Dermis microvascular lymphatic vessel endothelial cell (primary cell): Measurements from ENCODE around the gene EHD1. TPM values are rescaled to one million over a fixed set of nuclear protein-coding genes. Genes with fewer than 3 reads are reported as not detected.

Experiments used
- total RNA-seq: library from RNA; depleted of rRNA; stranded (reverse); fragments of >200 nt; gene quantifications from 2 replicates; pipeline ENCODE4 v1.2.1, GENCODE V29; 2014

Gene EHD1
- total RNA-seq, 1 donor from 2014 or later: 30.3 TPM

Other genes starting within 250 kb of the EHD1 start
- gene NRXN2, start 155.4 kb downstream of the EHD1 start, total RNA-seq: not detected in 2 replicates
- 1.8 and 2.7 TPM in 2 replicates for gene RASGRP2, start 134.5 kb downstream of the EHD1 start, total RNA-seq
- 0.13 TPM in 2 replicates for gene PYGM, start 118.6 kb downstream of the EHD1 start, total RNA-seq
- gene SF1, start 100.1 kb downstream of the EHD1 start, total RNA-seq: 44.4 and 76.6 TPM in 2 replicates
- gene MAP4K2, start 75.4 kb downstream of the EHD1 start, total RNA-seq: 34.4 and 50.7 TPM in 2 replicates
- gene MEN1, start 68.1 kb downstream of the EHD1 start, total RNA-seq: 10.8 and 21.1 TPM in 2 replicates
- 0.13 and 0.38 TPM in 2 replicates for gene CDC42BPG, start 34.0 kb downstream of the EHD1 start, total RNA-seq
- gene ATG2A, start 38.6 kb upstream of the EHD1 start, total RNA-seq: 7.2 and 13.5 TPM in 2 replicates
- gene PPP2R5B, start 46.1 kb upstream of the EHD1 start, total RNA-seq: 6.0 and 11.1 TPM in 2 replicates
- not detected in 2 replicates for gene GPHA2, start 57.3 kb upstream of the EHD1 start, total RNA-seq
- not detected in 2 replicates for gene MAJIN, start 93.5 kb upstream of the EHD1 start, total RNA-seq
- 0.39 and 0.63 TPM in 2 replicates for gene BATF2, start 118.3 kb upstream of the EHD1 start, total RNA-seq
- gene ARL2, start 135.5 kb upstream of the EHD1 start, total RNA-seq: 107 and 142 TPM in 2 replicates
- 7.7 and 10.1 TPM in 2 replicates for gene SNX15, start 148.8 kb upstream of the EHD1 start, total RNA-seq
- gene SAC3D1, start 162.6 kb upstream of the EHD1 start, total RNA-seq: 7.6 and 8.5 TPM in 2 replicates
- 15.1 and 16.6 TPM in 2 replicates for gene NAALADL1, start 179.9 kb upstream of the EHD1 start, total RNA-seq
- gene CDCA5, start 205.4 kb upstream of the EHD1 start, total RNA-seq: 3.9 and 7.6 TPM in 2 replicates
- gene ZFPL1, start 205.6 kb upstream of the EHD1 start, total RNA-seq: 20.7 and 24.7 TPM in 2 replicates
- gene VPS51, start 217.6 kb upstream of the EHD1 start, total RNA-seq: 186 and 271 TPM in 2 replicates
- 14.6 and 14.8 TPM in 2 replicates for gene TM7SF2, start 233.3 kb upstream of the EHD1 start, total RNA-seq
- gene ZNHIT2, start 239.1 kb upstream of the EHD1 start, total RNA-seq: 6.3 and 7.7 TPM in 2 replicates
- 211 and 383 TPM in 2 replicates for gene FAU, start 243.5 kb upstream of the EHD1 start, total RNA-seq
- gene MRPL49, start 243.7 kb upstream of the EHD1 start, total RNA-seq: 42.0 and 50.6 TPM in 2 replicates